HFFc6 (cell line): ENCODE measurements around the gene RAB41. TPM values are rescaled to one million over a fixed set of nuclear protein-coding genes. Genes with fewer than 3 reads are reported as not detected.
"Not testable (repeated sequence)": the region's sequence is repeated elsewhere in the genome, so short reads cannot be mapped to it uniquely, and the experiment has no call there.

Source experiments
- DNase-seq: peaks from one replicate; pipeline ENCODE4 v3.0.0-alpha.2; 2018
- H3K27ac Mint-ChIP-seq: 2 replicates; pipeline ENCODE4 v1.8.0; 2020; ENCODE audit warnings: mild to moderate bottlenecking, mixed read lengths
- H3K27me3 Mint-ChIP-seq: 2 replicates; pipeline ENCODE4 v1.8.0; 2021; ENCODE audit warnings: mild to moderate bottlenecking, moderate library complexity, mixed read lengths; ENCODE audit not compliant: insufficient read depth
- H3K36me3 Mint-ChIP-seq: 2 replicates; pipeline ENCODE4 v1.8.0; 2021; ENCODE audit warnings: low read depth, mixed read lengths
- H3K4me1 Mint-ChIP-seq: 2 replicates; pipeline ENCODE4 v1.8.0; 2020; ENCODE audit warnings: low read depth, mixed read lengths
- H3K4me3 Mint-ChIP-seq: 2 replicates; pipeline ENCODE4 v1.8.0; 2020; ENCODE audit warnings: mild to moderate bottlenecking, moderate library complexity, mixed read lengths
- H3K9me3 Mint-ChIP-seq: 2 replicates; pipeline ENCODE4 v1.8.0; 2020; ENCODE audit warnings: mild to moderate bottlenecking, mixed read lengths
- CTCF ChIP-seq: fragments of 200-600 bp; sonication (generic); IDR thresholded peaks from 2 replicates; pipeline ENCODE4 v1.5.0; 2021; ENCODE audit warnings: antibody characterized with exemption, mild to moderate bottlenecking
- long read RNA-seq: library from polyadenylated mRNA; unstranded; transcript quantifications from one replicate; pipeline ENCODE4 v2.0.0, GENCODE V29; 2019
- total RNA-seq, 6 experiments: library from RNA; stranded (reverse); fragmentation: NEBNext Ultra II Directional; extraction: Animal tissue kit (Norgen Biotek cat#: 25700); gene quantifications; 2 replicates in 1 of 6; 3 replicates in 5 of 6; pipeline ENCODE4 v1.2.3, GENCODE V29; 2021

The RAB41 gene
- not detected for total RNA-seq
- long read RNA-seq: 0 reads

DNA sequence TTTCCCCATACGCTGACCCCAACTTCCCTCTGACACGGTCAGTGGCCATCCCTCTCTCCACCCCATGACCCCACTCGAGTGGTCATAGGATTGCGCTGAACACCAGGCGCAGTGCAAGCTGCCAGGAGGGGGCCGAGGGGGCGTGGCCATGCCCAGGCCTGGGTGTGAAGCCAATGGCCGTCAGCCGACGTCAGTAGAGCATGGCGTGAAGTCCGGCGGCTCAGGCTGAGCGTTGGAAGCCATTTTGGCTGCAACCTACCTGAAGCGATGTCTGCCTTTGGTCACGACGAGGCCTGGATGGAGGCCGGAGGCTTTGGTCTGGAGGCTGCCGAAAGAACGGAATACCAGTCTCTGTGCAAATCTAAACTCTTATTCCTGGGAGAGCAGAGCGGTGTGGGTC is at the start of gene RAB41:
TSS of gene RAB41 (plus strand) at position 222 of the 400 bp plus-strand sequence. CDS start at position 268, 46 bp downstream.
- Mint-ChIP-seq H3K27ac (no peak within 1 kb of the TSS), H3K27me3 (no peaks in the 10 kb centered on the region), H3K36me3 (peaks cover 13% of the 10 kb centered on the region), H3K9me3 (no peaks in the 10 kb centered on the region), H3K4me1 (no peaks in the 10 kb centered on the region), H3K4me3 (no peak within 1 kb of the TSS)
- no peak for DNase-seq
- no peak for TF ChIP-seq CTCF

- Mint-ChIP-seq H3K9me3 (no peaks in the 10 kb centered on the region), H3K4me1 (no peaks in the 10 kb centered on the region), H3K27me3 (peaks cover 3% of the 10 kb centered on the region), H3K27ac (no peak within 1 kb of the TSS), H3K4me3 (no peak within 1 kb of the TSS), H3K36me3 (no peaks in the 10 kb centered on the region)
- no peak for TF ChIP-seq CTCF
- DNase-seq: no peak
Measured at GRCh38 chrX:70234355-70234754, 47.6 kb upstream of the RAB41 start, which contains the start of gene AWAT1. AWAT1 (plus strand) TSS chrX:70234655; CDS start chrX:70234696, 41 bp downstream.

GRCh38 chrX:70240751-70241150 is 41.2 kb upstream of the RAB41 start:
- peaks cover 6% of the 10 kb centered on the region for H3K27me3 Mint-ChIP-seq
- H3K36me3 Mint-ChIP-seq: no peaks in the 10 kb centered on the region
- no peak for TF ChIP-seq CTCF
- H3K4me1 Mint-ChIP-seq: no peaks in the 10 kb centered on the region; the same call in 1 of the 2 replicates
- no peak overlapping the region for H3K4me3 Mint-ChIP-seq
- H3K9me3 Mint-ChIP-seq: no peaks in the 10 kb centered on the region
- no peak overlapping the region for H3K27ac Mint-ChIP-seq
- no peak for DNase-seq

DNA sequence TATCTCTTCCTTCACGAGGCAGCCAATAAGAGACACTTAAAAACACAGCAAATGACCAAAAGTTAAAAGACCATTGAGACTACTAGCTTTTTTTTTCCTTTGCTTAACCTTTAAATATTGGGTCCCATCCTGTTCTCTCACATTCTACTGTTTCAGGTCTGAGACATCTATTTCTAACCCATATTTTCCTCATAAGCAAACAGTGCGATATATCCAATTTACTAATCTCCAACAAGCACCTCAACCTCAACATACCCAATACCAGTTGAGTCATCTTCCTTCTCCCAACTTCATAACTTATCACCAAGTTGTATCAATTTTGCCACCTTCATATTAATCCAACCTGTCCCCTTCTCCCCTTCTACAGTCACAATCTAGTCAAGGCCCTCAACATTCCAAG is 40.5 kb upstream of the RAB41 start:
- Mint-ChIP-seq H3K36me3 (no peaks in the 10 kb centered on the region), H3K9me3 (no peaks in the 10 kb centered on the region), H3K27ac (no peak overlapping the region), H3K4me3 (no peak overlapping the region), H3K4me1 (no peaks in the 10 kb centered on the region; the same call in 1 of the 2 replicates), H3K27me3 (peaks cover 6% of the 10 kb centered on the region)
- TF ChIP-seq CTCF: no peak
- DNase-seq: no peak

DNA sequence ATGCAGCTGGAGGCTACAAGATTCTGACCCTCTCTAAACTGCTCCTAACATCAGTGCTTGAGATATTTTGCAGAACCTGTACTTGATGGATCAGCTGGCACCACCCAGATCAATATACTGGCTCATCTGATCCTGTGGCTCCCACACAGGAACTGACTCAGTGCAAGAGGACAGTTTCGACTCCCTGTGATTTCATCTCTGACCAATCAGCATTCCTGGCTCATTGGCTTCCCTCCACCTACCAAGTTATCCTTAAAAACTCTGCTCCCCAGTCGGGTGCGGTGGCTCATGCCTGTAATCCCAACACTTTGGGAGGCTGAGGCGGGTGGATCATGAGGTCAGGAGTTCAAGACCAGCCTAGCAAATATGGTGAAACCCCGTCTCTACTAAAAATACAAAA is 38.4 kb upstream of the RAB41 start:
- H3K36me3 Mint-ChIP-seq, H3K4me1 Mint-ChIP-seq, H3K4me3 Mint-ChIP-seq, DNase-seq, H3K9me3 Mint-ChIP-seq, H3K27me3 Mint-ChIP-seq, H3K27ac Mint-ChIP-seq: not testable (repeated sequence)

GRCh38 chrX:70244881-70245280 is 37.1 kb upstream of the RAB41 start:
- Mint-ChIP-seq H3K27ac (no peak overlapping the region), H3K27me3 (no peaks in the 10 kb centered on the region), H3K4me3 (no peak overlapping the region), H3K36me3 (no peaks in the 10 kb centered on the region), H3K9me3 (no peaks in the 10 kb centered on the region), H3K4me1 (no peaks in the 10 kb centered on the region; the same call in 1 of the 2 replicates)
- DNase-seq: no peak
- no peak for TF ChIP-seq CTCF
